NOMO-1 treated with dmso at 0.1 percent for 144 hours (cell line): ENCODE results near the gene RNF182.

Source experiments
- DNase-seq: peaks from one replicate; lab custom pipeline; 2025; ENCODE audit not compliant: unreplicated experiment; lab: John Stamatoyannopoulos, UW

The RNF182 gene

DNA sequence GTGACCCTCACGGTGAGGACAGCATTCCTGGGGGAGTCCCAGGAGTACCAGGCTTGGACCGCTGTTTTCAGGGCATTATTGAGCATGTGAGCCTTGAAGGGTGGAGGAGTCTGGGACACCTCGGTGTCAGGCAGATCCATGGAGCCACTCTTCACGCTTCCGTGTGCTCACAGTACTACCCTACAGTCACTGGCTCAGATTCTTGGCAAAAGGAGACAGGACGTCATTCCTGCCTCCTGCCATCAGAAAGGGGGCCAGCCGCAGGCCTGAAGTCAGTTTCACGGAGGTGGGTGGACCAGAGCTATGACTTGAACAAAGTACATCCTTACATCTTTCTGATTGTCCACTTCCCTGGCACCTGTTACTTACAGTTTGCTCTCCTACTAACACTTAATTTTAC, 103.9 kb downstream of the RNF182 start:
- DNase-seq: no peak

DNA sequence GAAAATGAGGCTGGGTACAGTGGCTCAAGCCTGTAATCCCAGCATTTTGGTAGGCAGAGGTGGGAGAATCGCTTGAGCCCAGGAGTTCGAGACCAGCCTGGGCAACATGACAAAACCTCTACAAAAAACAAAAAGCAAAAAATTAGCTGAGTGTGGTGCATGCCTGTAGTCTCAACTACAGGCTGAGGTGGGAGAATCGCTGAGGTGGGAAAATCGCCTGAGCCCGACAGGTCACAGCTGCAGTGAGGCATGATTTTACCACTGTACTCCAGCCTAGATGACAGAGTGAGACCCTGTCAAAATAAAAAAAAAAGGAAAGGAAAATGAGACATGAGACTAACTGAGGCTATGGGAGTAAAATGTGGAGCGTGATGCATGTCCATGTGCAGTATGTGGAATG, 104.9 kb downstream of the RNF182 start:
- DNase-seq: no peak
